Brain microvascular endothelial cell (primary cell): ENCODE data around the gene PPP1R14C.

ENCODE experiments used
- DNase-seq: peaks from one replicate; pipeline ENCODE4 v3.0.0-alpha.2; 2020
- H3K27ac ChIP-seq: fragments of 250-450 bp; sonication (Bioruptor Pico); 2 replicates; pipeline ENCODE4 v1.5.1; 2020; ENCODE audit warnings: mild to moderate bottlenecking, moderate library complexity
- H3K27me3 ChIP-seq: fragments of 250-450 bp; sonication (Bioruptor Pico); replicated peaks from 2 replicates; pipeline ENCODE4 v1.5.1; 2020; ENCODE audit warnings: mild to moderate bottlenecking
- H3K36me3 ChIP-seq: fragments of 250-450 bp; sonication (Bioruptor Pico); replicated peaks from 2 replicates; pipeline ENCODE4 v1.5.1; 2020; ENCODE audit warnings: mild to moderate bottlenecking
- H3K4me3 ChIP-seq: 2 replicates; pipeline ENCODE4 v1.5.1; 2011; ENCODE audit warnings: low read depth, mild to moderate bottlenecking, control low read depth, low read length, moderate library complexity
- CTCF ChIP-seq: IDR thresholded peaks from 2 replicates; pipeline ENCODE4 v1.5.1; 2011; ENCODE audit warnings: low read depth, mild to moderate bottlenecking, moderate library complexity, low read length, control low read depth, inconsistent platforms; ENCODE audit errors: missing control alignments
- in situ Hi-C: cut with HindIII; loops from 2 replicates; pipeline ENCODE4 v1.10.0; 2017; ENCODE audit warnings: low sequenced_read_pairs, low pct_ligation_motif_present

PPP1R14C gene

GRCh38 chr6:150211700-150212511 is 69.1 kb downstream of the PPP1R14C start:
- no peak for DNase-seq
- TF ChIP-seq CTCF, result no peak
- in situ Hi-C loops, result no loop called here
- Histone ChIP-seq H3K27ac (no peak overlapping the region), H3K4me3 (no peak overlapping the region), H3K27me3 (no peaks in the 10 kb centered on the region), H3K36me3 (no peaks in the 10 kb centered on the region)

- in situ Hi-C loops, result no loop called here
- Histone ChIP-seq H3K27me3 (no peaks in the 10 kb centered on the region), H3K27ac (no peak overlapping the region), H3K36me3 (no peaks in the 10 kb centered on the region), H3K4me3 (no peak overlapping the region)
- no peak for DNase-seq
- no peak for TF ChIP-seq CTCF
These were observed 69.9 kb downstream of the PPP1R14C start for GRCh38 chr6:150212778-150213177.

- Histone ChIP-seq H3K27me3 (no peaks in the 10 kb centered on the region), H3K27ac (no peak overlapping the region), H3K36me3 (no peaks in the 10 kb centered on the region), H3K4me3 (no peak overlapping the region)
- no peak for TF ChIP-seq CTCF
- in situ Hi-C loops, result no loop called here
- no peak for DNase-seq
These were observed 70.5 kb downstream of the PPP1R14C start for GRCh38 chr6:150213301-150213700.

GRCh38 chr6:150214310-150214709 is 71.5 kb downstream of the PPP1R14C start:
- in situ Hi-C loops, result no loop called here
- H3K4me3 ChIP-seq, result no peak overlapping the region
- no peaks in the 10 kb centered on the region for H3K36me3 ChIP-seq
- TF ChIP-seq CTCF, result no peak
- no peak for DNase-seq
- H3K27me3 ChIP-seq, result no peaks in the 10 kb centered on the region
- H3K27ac ChIP-seq, result no peak overlapping the region

- no peak for TF ChIP-seq CTCF
- Histone ChIP-seq H3K4me3 (no peak overlapping the region), H3K27me3 (no peaks in the 10 kb centered on the region), H3K36me3 (no peaks in the 10 kb centered on the region), H3K27ac (no peak overlapping the region)
- DNase-seq, result no peak
- in situ Hi-C loops, result no loop called here
These were observed 78.0 kb downstream of the PPP1R14C start for GRCh38 chr6:150220634-150221551.
